IMR-90 (cell line): ENCODE measurements around the gene SSR1. TPM values are rescaled to one million over a fixed set of nuclear protein-coding genes. Genes with fewer than 3 reads are reported as not detected.

Source experiments
- ATAC-seq: fragments of 200-7000 bp; cut with Tn5 transposase; 2 replicates; pipeline ENCODE4 v1.9.1; 2020; ENCODE audit warnings: low read depth, mild to moderate bottlenecking, moderate library complexity
- BruUV-seq: library from RNA; stranded (reverse); fragments of 400-500 nt; replicated peaks from 2 replicates; lab custom pipeline; 2021; lab: Mats Ljungman, UMichigan
- CTCF ChIA-PET: fragments of 300-600 bp; formaldehyde crosslinking; extraction: SDS; loops from one replicate; lab custom pipeline; 2021; ENCODE audit warnings: antibody characterized with exemption; lab: Yijun Ruan, JAX
- POLR2A ChIA-PET: fragments of 300-600 bp; sonication (Branson Sonifier 250); formaldehyde crosslinking; loops from one replicate; lab custom pipeline; 2022; ENCODE audit warnings: antibody characterized with exemption; ENCODE audit not compliant: unreplicated experiment; lab: Charles Lee
- DNase-seq: peaks from one replicate; pipeline ENCODE4 v3.0.0; 2013
- H2AFZ ChIP-seq: replicated peaks from 2 replicates; pipeline ENCODE3; 2013; ENCODE audit warnings: low read length, mild to moderate bottlenecking; ENCODE audit not compliant: poor library complexity
- H2AK5ac ChIP-seq: 2 replicates; pipeline ENCODE4 v1.6.1; 2013; ENCODE audit warnings: low read depth, low read length, inconsistent platforms
- H2AK9ac ChIP-seq: replicated peaks from 2 replicates; pipeline ENCODE3; 2013; ENCODE audit warnings: mild to moderate bottlenecking, low read depth, low read length, moderate library complexity; ENCODE audit not compliant: poor library complexity
- H2BK120ac ChIP-seq: 2 replicates; pipeline ENCODE4 v1.6.1; 2013; ENCODE audit warnings: low read depth, low read length, inconsistent platforms
- H2BK15ac ChIP-seq: 3 replicates; pipeline ENCODE4 v1.6.1; 2013; ENCODE audit warnings: low read depth, low read length, inconsistent platforms
- H2BK20ac ChIP-seq: 2 replicates; pipeline ENCODE4 v1.6.1; 2013; ENCODE audit warnings: low read depth, mild to moderate bottlenecking, inconsistent platforms, low read length, moderate library complexity
- H2BK5ac ChIP-seq: 2 replicates; pipeline ENCODE4 v1.6.1; 2013; ENCODE audit warnings: mild to moderate bottlenecking, low read depth, low read length, inconsistent platforms; ENCODE audit not compliant: poor library complexity, severe bottlenecking
- H3K14ac ChIP-seq: replicated peaks from 2 replicates; pipeline ENCODE4 v1.6.1; 2013; ENCODE audit warnings: low read depth, low read length, inconsistent platforms
- H3K18ac ChIP-seq: 2 replicates; pipeline ENCODE4 v1.6.1; 2013; ENCODE audit warnings: low read depth, low read length, control low read depth
- H3K23ac ChIP-seq: 2 replicates; pipeline ENCODE4 v1.6.1; 2013; ENCODE audit warnings: low read depth, low read length, inconsistent platforms
- H3K27ac ChIP-seq: 2 replicates; pipeline ENCODE4 v1.5.1; 2013; ENCODE audit warnings: mild to moderate bottlenecking, control low read depth, low read length; ENCODE audit not compliant: insufficient read depth
- H3K27me3 ChIP-seq: 2 replicates; pipeline ENCODE4 v1.6.1; 2013; ENCODE audit warnings: low read length; ENCODE audit not compliant: control insufficient read depth, insufficient read depth
- H3K36me3 ChIP-seq: 2 replicates; pipeline ENCODE4 v1.6.1; 2013; ENCODE audit warnings: low read length, mixed read lengths; ENCODE audit not compliant: control insufficient read depth, insufficient read depth
- H3K4ac ChIP-seq: 2 replicates; pipeline ENCODE4 v1.6.1; 2013; ENCODE audit warnings: low read depth, low read length, inconsistent platforms
- H3K4me1 ChIP-seq: 2 replicates; pipeline ENCODE4 v1.6.1; 2013; ENCODE audit warnings: low read length, mixed read lengths; ENCODE audit not compliant: control insufficient read depth, insufficient read depth
- H3K4me2 ChIP-seq: 2 replicates; pipeline ENCODE4 v1.6.1; 2013; ENCODE audit warnings: low read depth, mild to moderate bottlenecking, control low read depth, low read length, moderate library complexity
- H3K4me3 ChIP-seq: 2 replicates; pipeline ENCODE4 v1.5.1; 2013; ENCODE audit warnings: low read depth, mild to moderate bottlenecking, control low read depth, low read length, moderate library complexity; ENCODE audit not compliant: insufficient read depth
- H3K56ac ChIP-seq: 2 replicates; pipeline ENCODE4 v1.6.1; 2013; ENCODE audit warnings: low read length, inconsistent platforms; ENCODE audit not compliant: insufficient read depth; ENCODE audit errors: extremely low read depth
- H3K79me1 ChIP-seq, 2 experiments: 2 replicates each; pipeline ENCODE4 v1.6.1; 2013; ENCODE audit warnings: low read length in 2 of 2, inconsistent platforms in 1 of 2, low read depth in 1 of 2
- H3K9ac ChIP-seq: 2 replicates; pipeline ENCODE4 v1.6.1; 2013; ENCODE audit warnings: low read depth, low read length, control low read depth
- H3K9me1 ChIP-seq: 2 replicates; pipeline ENCODE4 v1.6.1; 2013; ENCODE audit warnings: low read length, inconsistent platforms; ENCODE audit not compliant: insufficient read depth
- H3K9me3 ChIP-seq: 2 replicates; pipeline ENCODE4 v1.6.1; 2013; ENCODE audit warnings: low read length; ENCODE audit not compliant: control insufficient read depth, insufficient read depth
- H4K20me1 ChIP-seq: 2 replicates; pipeline ENCODE4 v1.6.1; 2013; ENCODE audit warnings: low read length, inconsistent platforms; ENCODE audit not compliant: insufficient read depth
- H4K5ac ChIP-seq: 2 replicates; pipeline ENCODE4 v1.6.1; 2013; ENCODE audit warnings: mild to moderate bottlenecking, low read depth, low read length, control low read depth
- H4K8ac ChIP-seq, 2 experiments: 2 replicates each; pipeline ENCODE4 v1.6.1; 2013; ENCODE audit warnings: low read depth in 2 of 2, low read length in 2 of 2, control low read depth in 1 of 2, inconsistent platforms in 1 of 2
- H4K91ac ChIP-seq: 2 replicates; pipeline ENCODE4 v1.6.1; 2013; ENCODE audit warnings: low read depth, low read length, inconsistent platforms; ENCODE audit not compliant: insufficient read depth
- BHLHE40 ChIP-seq: fragments of 150-350 bp; IDR thresholded peaks from 2 replicates; pipeline ENCODE4 v1.6.1; 2016; ENCODE audit warnings: mild to moderate bottlenecking, low read depth, low read length
- CEBPB ChIP-seq: IDR thresholded peaks from 2 replicates; pipeline ENCODE4 v1.6.1; 2012; ENCODE audit warnings: low read depth, low read length, improper control_type of control experiment
- CHD1 ChIP-seq: IDR thresholded peaks from 2 replicates; pipeline ENCODE4 v1.6.1; 2012; ENCODE audit warnings: low read depth, low read length, improper control_type of control experiment
- FOS ChIP-seq: fragments of 150-350 bp; IDR thresholded peaks from 2 replicates; pipeline ENCODE4 v1.6.1; 2016; ENCODE audit warnings: low read depth, low read length
- MAFK ChIP-seq: IDR thresholded peaks from 2 replicates; pipeline ENCODE4 v1.6.1; 2012; ENCODE audit warnings: low read depth, low read length, improper control_type of control experiment
- MAZ ChIP-seq: IDR thresholded peaks from 2 replicates; pipeline ENCODE4 v1.6.1; 2012; ENCODE audit warnings: low read depth, mild to moderate bottlenecking, low read length, improper control_type of control experiment, moderate library complexity, borderline replicate concordance
- MXI1 ChIP-seq: IDR thresholded peaks from 2 replicates; pipeline ENCODE4 v1.6.1; 2012; ENCODE audit warnings: low read depth, mild to moderate bottlenecking, low read length, moderate library complexity, borderline replicate concordance
- NFE2L2 ChIP-seq: fragments of 150-350 bp; IDR thresholded peaks from 2 replicates; pipeline ENCODE4 v1.6.1; 2016; ENCODE audit warnings: low read depth, mild to moderate bottlenecking, low read length
- POLR2A ChIP-seq: IDR thresholded peaks from 2 replicates; pipeline ENCODE4 v1.6.1; 2012; ENCODE audit warnings: mild to moderate bottlenecking, low read depth, low read length
- RAD21 ChIP-seq: IDR thresholded peaks from 2 replicates; pipeline ENCODE4 v1.6.1; 2012; ENCODE audit warnings: low read length, improper control_type of control experiment
- RCOR1 ChIP-seq: IDR thresholded peaks from 2 replicates; pipeline ENCODE4 v1.6.1; 2012; ENCODE audit warnings: mild to moderate bottlenecking, low read length, improper control_type of control experiment; ENCODE audit not compliant: insufficient replicate concordance
- RFX5 ChIP-seq: IDR thresholded peaks from 2 replicates; pipeline ENCODE4 v1.8.0; 2012; ENCODE audit warnings: low read depth, mild to moderate bottlenecking, low read length, moderate library complexity
- SMC3 ChIP-seq: fragments of 150-350 bp; IDR thresholded peaks from 2 replicates; pipeline ENCODE4 v1.6.1; 2016; ENCODE audit warnings: low read depth, mild to moderate bottlenecking, antibody characterized with exemption, low read length, moderate library complexity
- WGBS, 2 experiments: methylation state at CpG; one replicate each; pipeline versions ENCODE4 v1.1.5 to v1.1.7; 2013; ENCODE audit warnings: missing lambda C conversion rate in 2 of 2; ENCODE audit not compliant: insufficient read length in 1 of 2; ENCODE audit errors: extremely low coverage in 2 of 2; 5-methylcytosine and 5-hydroxymethylcytosine counted together
- dilution Hi-C: fragments of 300-500 bp; cut with HindIII; formaldehyde crosslinking; loops from one replicate; pipeline ENCODE4 v1.14.3; 2018; ENCODE audit warnings: low sequenced_read_pairs; ENCODE audit not compliant: unreplicated experiment
- in situ Hi-C: fragments of 300-500 bp; cut with MboI; formaldehyde crosslinking; loops from 3 replicates; pipeline ENCODE4 v1.14.3; 2019; ENCODE audit warnings: low sequenced_read_pairs, inconsistent platforms, mixed read lengths
- intact Hi-C: fragments of 100-400 bp; cut with micrococcal nuclease; formaldehyde crosslinking; loops from 2 replicates; pipeline ENCODE4 v1.10.0; 2022
- polyA plus RNA-seq, 3 experiments: library from polyadenylated mRNA; depleted of rRNA; stranded (reverse); fragments of >200 nt; gene quantifications; 2 replicates each; pipeline ENCODE4 v1.2.3, GENCODE V29; 2012; ENCODE audit warnings: low replicate concordance in 1 of 3
- total RNA-seq: library from RNA; depleted of rRNA; stranded (reverse); fragments of >200 nt; gene quantifications from 2 replicates; pipeline ENCODE4 v1.2.3, GENCODE V29; 2012
- TF ChIP-seq, protein P1 (sequence below): conservative IDR thresholded peaks from 2 replicates; pipeline ENCODE4 v1.5.1; 2012; ENCODE audit warnings: mild to moderate bottlenecking, low read depth, low read length, improper control_type of control experiment
- TF ChIP-seq, protein P2 (sequence below): fragments of 150-350 bp; IDR thresholded peaks from 2 replicates; pipeline ENCODE4 v1.6.1; 2017; ENCODE audit warnings: mild to moderate bottlenecking, antibody characterized with exemption, low read length, low read depth
- TF ChIP-seq, protein P3 (sequence below): fragments of 150-350 bp; IDR thresholded peaks from 2 replicates; pipeline ENCODE4 v1.6.1; 2016; ENCODE audit warnings: low read depth, mild to moderate bottlenecking, low read length, moderate library complexity, borderline replicate concordance

Gene SSR1
- total and polyA plus RNA-seq, 2 of the 4 experiments (the other 2 are of a cell fraction) = 110 to 120 TPM

DNA sequence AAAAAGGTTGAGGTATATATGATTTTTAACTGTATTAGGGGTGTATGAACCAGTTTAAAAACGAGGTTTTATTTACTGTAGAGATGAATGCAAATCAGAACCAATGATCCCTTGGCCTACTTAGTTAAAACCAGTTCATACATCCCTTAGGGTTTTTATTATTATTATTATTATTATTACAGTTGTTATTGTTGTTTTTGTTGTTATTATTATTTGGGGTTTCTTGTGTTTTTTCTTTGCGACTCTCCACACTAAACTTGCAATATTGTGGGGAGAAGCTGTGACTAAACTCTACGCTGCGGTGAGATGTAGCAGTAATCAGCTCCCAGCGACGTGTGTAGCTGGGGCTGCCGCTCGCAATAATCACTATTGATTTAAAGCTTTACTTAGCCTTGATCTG lies 62.2 kb downstream of the SSR1 start:
- no peak overlapping the region for H2AK9ac ChIP-seq
- H2BK15ac ChIP-seq = no peak overlapping the region
- H2BK20ac ChIP-seq = no peak overlapping the region
- H2AK5ac ChIP-seq = no peak overlapping the region
- H4K91ac ChIP-seq = no peak overlapping the region
- peaks cover 9% of the 10 kb centered on the region; the same call in 1 of the 2 replicates for H4K20me1 ChIP-seq
- BruUV-seq = no TSS peak
- H2BK120ac ChIP-seq = no peak overlapping the region
- ChIA-PET CTCF (interaction anchor here (0.6 to 0.9 kb wide), 2 partner anchors 12 to 548 kb away, joined by 3 to 4 read pairs; no protein-coding TSS in a partner anchor), POLR2A (no interaction called here)
- H3K36me3 ChIP-seq = peaks cover 42% of the 10 kb centered on the region
- H3K4me1 ChIP-seq = no peaks in the 10 kb centered on the region
- H3K27me3 ChIP-seq = no peaks in the 10 kb centered on the region
- ATAC-seq = no peak
- no peak overlapping the region for H3K56ac ChIP-seq
- in situ Hi-C loops = no loop called here
- H2BK5ac ChIP-seq = no peak overlapping the region
- H3K9ac ChIP-seq = no peak overlapping the region
- peaks cover 3% of the 10 kb centered on the region for H3K9me3 ChIP-seq
- no peak overlapping the region for H4K8ac ChIP-seq
- no peak overlapping the region for H2AFZ ChIP-seq
- H3K4ac ChIP-seq = no peak overlapping the region
- H3K9me1 ChIP-seq = 0 out of 2 replicates have a peak, but pooled peaks cover 4% of the 10 kb centered on the region
- H4K5ac ChIP-seq = no peak overlapping the region
- no CpG with 5 or more reads among the region's 8 CpGs for WGBS, 2 experiments
- peaks cover 3 to 19% of the 10 kb centered on the region in 2 experiments; a peak in 1 of 4 replicates for H3K79me1 ChIP-seq
- intact Hi-C loops = no loop called here
- dilution Hi-C loops = no loop called here
- no peak overlapping the region for H3K23ac ChIP-seq
- H3K18ac ChIP-seq = no peak overlapping the region
- no peak overlapping the region for H3K4me2 ChIP-seq
- H3K4me3 ChIP-seq = no peak overlapping the region
- no peak for DNase-seq
- TF ChIP-seq NFE2L2 (no peak), CHD1 (no peak), MAFK (no peak), RCOR1 (no peak), MAZ (no peak), BHLHE40 (no peak), RAD21 (no peak), RFX5 (no peak), FOS (no peak), CEBPB (no peak), MXI1 (no peak), SMC3 (no peak), POLR2A (no peak)
- TF ChIP-seq, protein P1, sequence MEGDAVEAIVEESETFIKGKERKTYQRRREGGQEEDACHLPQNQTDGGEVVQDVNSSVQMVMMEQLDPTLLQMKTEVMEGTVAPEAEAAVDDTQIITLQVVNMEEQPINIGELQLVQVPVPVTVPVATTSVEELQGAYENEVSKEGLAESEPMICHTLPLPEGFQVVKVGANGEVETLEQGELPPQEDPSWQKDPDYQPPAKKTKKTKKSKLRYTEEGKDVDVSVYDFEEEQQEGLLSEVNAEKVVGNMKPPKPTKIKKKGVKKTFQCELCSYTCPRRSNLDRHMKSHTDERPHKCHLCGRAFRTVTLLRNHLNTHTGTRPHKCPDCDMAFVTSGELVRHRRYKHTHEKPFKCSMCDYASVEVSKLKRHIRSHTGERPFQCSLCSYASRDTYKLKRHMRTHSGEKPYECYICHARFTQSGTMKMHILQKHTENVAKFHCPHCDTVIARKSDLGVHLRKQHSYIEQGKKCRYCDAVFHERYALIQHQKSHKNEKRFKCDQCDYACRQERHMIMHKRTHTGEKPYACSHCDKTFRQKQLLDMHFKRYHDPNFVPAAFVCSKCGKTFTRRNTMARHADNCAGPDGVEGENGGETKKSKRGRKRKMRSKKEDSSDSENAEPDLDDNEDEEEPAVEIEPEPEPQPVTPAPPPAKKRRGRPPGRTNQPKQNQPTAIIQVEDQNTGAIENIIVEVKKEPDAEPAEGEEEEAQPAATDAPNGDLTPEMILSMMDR = no peak
- TF ChIP-seq, protein P2, sequence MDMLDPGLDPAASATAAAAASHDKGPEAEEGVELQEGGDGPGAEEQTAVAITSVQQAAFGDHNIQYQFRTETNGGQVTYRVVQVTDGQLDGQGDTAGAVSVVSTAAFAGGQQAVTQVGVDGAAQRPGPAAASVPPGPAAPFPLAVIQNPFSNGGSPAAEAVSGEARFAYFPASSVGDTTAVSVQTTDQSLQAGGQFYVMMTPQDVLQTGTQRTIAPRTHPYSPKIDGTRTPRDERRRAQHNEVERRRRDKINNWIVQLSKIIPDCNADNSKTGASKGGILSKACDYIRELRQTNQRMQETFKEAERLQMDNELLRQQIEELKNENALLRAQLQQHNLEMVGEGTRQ = no peak
- TF ChIP-seq, protein P3, sequence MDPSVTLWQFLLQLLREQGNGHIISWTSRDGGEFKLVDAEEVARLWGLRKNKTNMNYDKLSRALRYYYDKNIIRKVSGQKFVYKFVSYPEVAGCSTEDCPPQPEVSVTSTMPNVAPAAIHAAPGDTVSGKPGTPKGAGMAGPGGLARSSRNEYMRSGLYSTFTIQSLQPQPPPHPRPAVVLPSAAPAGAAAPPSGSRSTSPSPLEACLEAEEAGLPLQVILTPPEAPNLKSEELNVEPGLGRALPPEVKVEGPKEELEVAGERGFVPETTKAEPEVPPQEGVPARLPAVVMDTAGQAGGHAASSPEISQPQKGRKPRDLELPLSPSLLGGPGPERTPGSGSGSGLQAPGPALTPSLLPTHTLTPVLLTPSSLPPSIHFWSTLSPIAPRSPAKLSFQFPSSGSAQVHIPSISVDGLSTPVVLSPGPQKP = no peak
- H3K27ac ChIP-seq = no peak overlapping the region
- H3K14ac ChIP-seq = no peak overlapping the region
